LNCAP (cell line): ENCODE data around the gene FCN1.

Source experiments
- CTCF ChIP-seq: fragments of 450-650 bp; IDR thresholded peaks from 2 replicates; pipeline ENCODE4 v1.5.1; 2017; ENCODE audit warnings: mild to moderate bottlenecking

The FCN1 gene

DNA sequence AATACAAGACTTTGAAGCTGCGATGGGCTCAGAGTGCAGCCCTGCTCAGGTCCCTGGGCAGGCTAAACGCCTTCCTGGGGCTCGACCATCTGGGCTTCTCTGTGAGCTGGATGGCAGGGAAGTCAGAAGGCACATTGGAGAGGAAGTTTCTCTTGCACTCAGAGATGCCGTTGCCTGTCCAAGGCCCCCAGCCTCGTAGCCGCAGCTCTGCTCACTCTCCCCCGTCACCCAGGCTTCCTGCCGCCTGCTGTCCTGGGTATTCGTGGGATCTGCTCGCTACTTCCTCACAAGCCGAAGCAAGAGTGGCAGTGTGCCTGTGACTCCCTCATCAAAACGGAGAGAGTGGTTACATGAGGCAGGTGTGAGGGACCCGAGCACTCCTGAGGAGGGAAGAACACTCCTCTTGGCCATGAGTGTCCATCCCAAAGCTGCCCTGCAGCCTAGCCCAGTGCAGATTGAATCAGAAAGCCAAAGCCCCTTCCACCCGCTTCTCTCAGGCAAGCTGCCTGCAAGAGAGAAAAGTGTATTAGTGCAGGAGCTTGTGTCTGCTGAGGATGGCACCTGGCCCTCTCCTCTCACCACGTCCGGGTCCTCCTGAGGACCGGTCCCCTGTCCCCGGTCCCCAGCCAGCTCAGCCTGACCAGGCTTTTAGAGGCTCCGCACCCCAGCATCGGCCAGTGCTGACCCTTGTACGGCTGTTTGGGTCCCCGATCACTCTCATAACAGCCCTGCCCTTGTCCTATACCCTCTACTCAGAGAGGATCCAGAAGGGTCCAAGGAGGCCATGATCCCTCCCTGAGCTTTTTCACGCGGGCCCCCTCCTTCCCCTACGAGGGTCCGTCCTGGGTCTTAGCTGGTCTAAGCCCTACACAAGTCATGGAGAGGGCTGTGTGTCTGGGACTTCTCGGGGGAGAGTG, 29.8 kb downstream of the FCN1 start:
- no peak for TF ChIP-seq CTCF

GRCh38 chr9:134887219-134887618, 30.5 kb downstream of the FCN1 start:
- no peak for TF ChIP-seq CTCF

DNA sequence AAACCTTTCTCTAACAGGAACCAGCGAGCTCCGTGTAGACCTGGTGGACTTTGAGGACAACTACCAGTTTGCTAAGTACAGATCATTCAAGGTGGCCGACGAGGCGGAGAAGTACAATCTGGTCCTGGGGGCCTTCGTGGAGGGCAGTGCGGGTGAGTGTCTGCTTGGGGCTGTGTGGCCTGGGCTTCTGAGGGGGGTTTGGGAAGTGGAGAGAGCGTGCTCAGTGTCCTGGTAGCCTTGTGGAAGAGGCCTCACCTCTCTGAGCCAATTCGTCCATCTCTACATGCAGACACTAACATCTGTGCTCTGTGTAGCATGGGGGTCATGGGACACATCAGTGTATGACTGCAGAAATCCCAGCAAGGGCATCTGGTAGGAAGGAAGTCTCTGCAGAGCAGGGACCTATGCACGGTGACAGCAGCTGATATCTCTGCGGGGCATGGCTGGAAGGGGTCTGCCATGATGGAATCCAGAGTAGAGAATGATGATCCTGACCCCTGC, 31.2 kb downstream of the FCN1 start:
- no peak for TF ChIP-seq CTCF

DNA sequence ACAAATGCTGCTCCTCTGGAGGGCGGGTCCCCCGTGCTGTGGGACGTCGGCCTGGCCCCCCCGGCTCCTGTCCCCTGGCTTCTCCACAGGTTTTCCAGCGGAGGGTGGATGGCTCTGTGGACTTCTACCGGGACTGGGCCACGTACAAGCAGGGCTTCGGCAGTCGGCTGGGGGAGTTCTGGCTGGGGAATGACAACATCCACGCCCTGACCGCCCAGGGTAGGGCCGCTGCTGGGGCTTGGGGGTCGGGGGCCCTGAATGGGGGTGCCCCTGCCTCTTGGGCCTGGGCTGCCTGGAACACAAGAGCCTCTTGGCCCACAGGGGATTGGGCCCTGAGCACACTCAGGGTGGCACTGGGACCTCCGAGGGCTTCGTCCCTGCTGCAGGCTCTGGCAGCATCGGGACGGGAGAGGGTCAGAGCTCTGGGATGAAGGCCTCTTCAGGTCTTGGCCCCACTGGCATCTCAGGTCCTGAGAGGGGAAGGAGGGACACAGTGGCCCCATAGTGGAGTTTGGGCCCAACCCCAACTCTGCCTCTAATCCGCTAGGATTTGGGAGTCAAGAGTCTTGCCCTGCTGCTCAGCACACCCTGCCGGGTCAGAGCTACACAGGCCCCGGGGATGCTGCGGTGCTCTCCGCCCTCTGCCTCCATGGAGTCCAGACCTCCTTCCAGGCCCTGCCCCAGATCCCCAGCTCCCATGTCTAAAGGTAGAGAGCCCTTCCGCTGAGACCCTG, 31.9 kb downstream of the FCN1 start:
- no peak for TF ChIP-seq CTCF

DNA sequence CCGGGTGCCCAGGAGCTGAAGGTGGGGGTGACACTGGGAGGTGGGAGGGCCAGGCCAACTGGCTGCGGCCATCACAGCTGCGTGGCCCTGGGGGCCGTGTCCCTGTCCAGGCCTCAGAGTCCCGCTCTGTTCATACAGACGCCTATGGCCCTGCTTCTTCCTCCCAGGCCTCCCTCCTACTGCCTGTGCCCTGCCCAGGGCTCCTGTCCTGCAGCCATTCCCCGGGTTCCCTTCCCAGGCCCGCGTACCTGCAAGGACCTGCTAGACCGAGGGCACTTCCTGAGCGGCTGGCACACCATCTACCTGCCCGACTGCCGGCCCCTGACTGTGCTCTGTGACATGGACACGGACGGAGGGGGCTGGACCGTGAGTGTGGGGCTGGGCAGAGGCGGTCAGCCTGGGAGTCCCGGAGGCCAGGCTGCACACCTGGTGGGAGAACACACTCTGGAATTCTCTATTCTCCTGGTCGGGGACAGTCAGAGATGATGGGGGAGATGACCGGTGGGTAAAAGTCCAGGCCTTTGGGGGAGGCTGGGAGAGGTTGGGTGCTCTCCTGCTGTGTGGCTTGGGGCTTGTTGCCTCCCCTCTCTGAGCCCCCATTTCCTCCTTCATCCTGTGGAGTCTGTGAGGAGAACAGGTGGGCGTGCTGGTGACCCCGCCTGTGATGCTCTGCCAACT, 32.6 kb downstream of the FCN1 start:
- no peak for TF ChIP-seq CTCF

DNA sequence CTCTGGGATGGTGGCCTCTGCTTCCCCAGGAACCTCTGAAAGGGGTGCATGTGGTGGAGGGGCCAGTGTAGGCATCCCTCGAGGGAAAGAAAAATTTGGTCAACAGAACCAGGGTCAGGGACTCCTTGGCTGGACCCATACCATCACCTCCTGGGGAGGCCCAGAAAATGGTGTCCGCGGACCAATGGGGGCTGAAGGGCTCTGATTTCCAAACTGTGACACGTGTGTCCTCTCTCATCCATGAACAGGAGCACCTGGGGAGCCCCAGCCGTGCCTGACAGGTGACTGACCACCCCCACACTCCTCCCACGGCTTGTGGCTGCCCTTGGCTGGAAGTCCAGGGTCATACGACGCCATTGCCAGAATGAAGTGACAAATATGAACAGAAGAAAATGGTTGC, 33.2 kb downstream of the FCN1 start:
- TF ChIP-seq CTCF: no peak

- no peak for TF ChIP-seq CTCF
These were observed 34.5 kb downstream of the FCN1 start for GRCh38 chr9:134883040-134883782.
